ENCODE data around the gene LPO. TPM values are rescaled to one million over a fixed set of nuclear protein-coding genes. Genes with fewer than 3 reads are reported as not detected.

The LPO gene
- total RNA-seq, 1 experiment from 2014 or later = not detected

GRCh38 chr17:58281511-58282011 is 43.2 kb downstream of the LPO start:
- ChIA-PET CTCF (no interaction called here), POLR2A (ENCODE audit: unreplicated experiment) (no interaction called here)
- Histone ChIP-seq H3F3A (ENCODE audit: low read length, unreplicated experiment) (no peaks in the 10 kb centered on the region), H3K9me2 (replicated peaks; ENCODE audit: low read length) (no peaks in the 10 kb centered on the region), H3K27me3 (ENCODE audit: low read length) (peaks cover 4% of the 10 kb centered on the region; the same call in 1 of the 2 replicates), H3K9ac (ENCODE audit: low read length) (no peak overlapping the region), H3K4me3 (ENCODE audit: low read length) (no peak overlapping the region), H3K4me2 (ENCODE audit: low read length) (no peak overlapping the region), H3K36me3 (ENCODE audit: low read depth, low read length) (no peaks in the 10 kb centered on the region), H2AFZ (ENCODE audit: low read length) (no peak overlapping the region), H3K4me1 (ENCODE audit: insufficient read depth, low read length) (no peaks in the 10 kb centered on the region), H4K20me1 (ENCODE audit: low read length) (no peaks in the 10 kb centered on the region), H3K79me2 (ENCODE audit: low read length) (no peaks in the 10 kb centered on the region), H3K27ac (ENCODE audit: low read length) (no peak overlapping the region), H3K9me3 (ENCODE audit: low read length) (no peaks in the 10 kb centered on the region)
- no peak for DNase-seq
- no TSS peak for BruUV-seq (replicated peaks)
- intact Hi-C loops (cut with micrococcal nuclease) = no loop called here
- no peak for ATAC-seq
- TF ChIP-seq, protein P1, sequence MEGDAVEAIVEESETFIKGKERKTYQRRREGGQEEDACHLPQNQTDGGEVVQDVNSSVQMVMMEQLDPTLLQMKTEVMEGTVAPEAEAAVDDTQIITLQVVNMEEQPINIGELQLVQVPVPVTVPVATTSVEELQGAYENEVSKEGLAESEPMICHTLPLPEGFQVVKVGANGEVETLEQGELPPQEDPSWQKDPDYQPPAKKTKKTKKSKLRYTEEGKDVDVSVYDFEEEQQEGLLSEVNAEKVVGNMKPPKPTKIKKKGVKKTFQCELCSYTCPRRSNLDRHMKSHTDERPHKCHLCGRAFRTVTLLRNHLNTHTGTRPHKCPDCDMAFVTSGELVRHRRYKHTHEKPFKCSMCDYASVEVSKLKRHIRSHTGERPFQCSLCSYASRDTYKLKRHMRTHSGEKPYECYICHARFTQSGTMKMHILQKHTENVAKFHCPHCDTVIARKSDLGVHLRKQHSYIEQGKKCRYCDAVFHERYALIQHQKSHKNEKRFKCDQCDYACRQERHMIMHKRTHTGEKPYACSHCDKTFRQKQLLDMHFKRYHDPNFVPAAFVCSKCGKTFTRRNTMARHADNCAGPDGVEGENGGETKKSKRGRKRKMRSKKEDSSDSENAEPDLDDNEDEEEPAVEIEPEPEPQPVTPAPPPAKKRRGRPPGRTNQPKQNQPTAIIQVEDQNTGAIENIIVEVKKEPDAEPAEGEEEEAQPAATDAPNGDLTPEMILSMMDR (conservative IDR thresholded peaks at IDR 0.05; ENCODE audit: low read depth, low read length) = no peak
- TF ChIP-seq EZH2phosphoT487 (IDR thresholded peaks at IDR 0.05; ENCODE audit: borderline replicate concordance, low read length) (no peak), EZH2 (IDR thresholded peaks at IDR 0.05; ENCODE audit: low read length, unreplicated experiment) (no peak)

DNA sequence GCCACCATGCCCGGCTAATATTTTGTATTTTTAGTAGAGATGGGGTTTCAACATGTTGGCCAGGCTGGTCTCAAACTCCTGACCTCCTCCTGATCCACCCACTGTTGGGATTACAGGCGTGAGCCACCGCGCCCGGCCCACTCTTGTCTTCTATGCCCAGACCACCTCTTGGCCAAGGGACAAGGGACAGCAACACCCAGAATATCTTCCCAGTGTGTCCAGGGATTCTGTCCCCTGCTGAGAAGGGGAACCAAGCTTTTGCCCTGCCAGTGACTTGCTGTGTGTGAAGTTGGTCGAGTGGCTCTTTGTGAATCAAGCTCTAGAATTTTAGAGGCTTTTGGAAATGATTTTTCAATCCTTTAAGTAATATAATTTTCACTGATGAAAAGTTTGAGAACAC is 44.1 kb downstream of the LPO start:
- Histone ChIP-seq H3F3A (ENCODE audit: low read length, unreplicated experiment) (no peaks in the 10 kb centered on the region), H3K27me3 (ENCODE audit: low read length) (peaks cover 8% of the 10 kb centered on the region; the same call in 1 of the 2 replicates), H4K20me1 (ENCODE audit: low read length) (no peaks in the 10 kb centered on the region), H3K9me2 (replicated peaks; ENCODE audit: low read length) (no peaks in the 10 kb centered on the region), H2AFZ (ENCODE audit: low read length) (no peak overlapping the region), H3K79me2 (ENCODE audit: low read length) (no peaks in the 10 kb centered on the region), H3K4me1 (ENCODE audit: insufficient read depth, low read length) (no peaks in the 10 kb centered on the region), H3K9ac (ENCODE audit: low read length) (no peak overlapping the region), H3K9me3 (ENCODE audit: low read length) (no peaks in the 10 kb centered on the region), H3K4me2 (ENCODE audit: low read length) (no peak overlapping the region), H3K4me3 (ENCODE audit: low read length) (no peak overlapping the region), H3K27ac (ENCODE audit: low read length) (no peak overlapping the region), H3K36me3 (ENCODE audit: low read depth, low read length) (no peaks in the 10 kb centered on the region)
- BruUV-seq (replicated peaks) = no TSS peak
- no peak for ATAC-seq
- TF ChIP-seq EZH2 (IDR thresholded peaks at IDR 0.05; ENCODE audit: low read length, unreplicated experiment) = no peak
- no peak for TF ChIP-seq EZH2phosphoT487 (IDR thresholded peaks at IDR 0.05; ENCODE audit: borderline replicate concordance, low read length)
- intact Hi-C loops (cut with micrococcal nuclease) = no loop called here
- ChIA-PET CTCF (no interaction called here), POLR2A (ENCODE audit: unreplicated experiment) (interaction anchor here (0.6 kb wide), 1 partner anchor 8 kb away, joined by 7 read pairs; no protein-coding TSS in a partner anchor)
- no peak for DNase-seq

- Histone ChIP-seq H4K20me1 (ENCODE audit: low read length) (no peaks in the 10 kb centered on the region), H3K36me3 (ENCODE audit: low read depth, low read length) (no peaks in the 10 kb centered on the region), H3K9me2 (replicated peaks; ENCODE audit: low read length) (no peaks in the 10 kb centered on the region), H3K4me3 (ENCODE audit: low read length) (no peak overlapping the region), H3F3A (ENCODE audit: low read length, unreplicated experiment) (no peaks in the 10 kb centered on the region), H3K9me3 (ENCODE audit: low read length) (no peaks in the 10 kb centered on the region), H3K9ac (ENCODE audit: low read length) (no peak overlapping the region), H2AFZ (ENCODE audit: low read length) (no peak overlapping the region), H3K27me3 (ENCODE audit: low read length) (peaks cover 12% of the 10 kb centered on the region), H3K79me2 (ENCODE audit: low read length) (no peaks in the 10 kb centered on the region), H3K4me1 (ENCODE audit: insufficient read depth, low read length) (no peaks in the 10 kb centered on the region), H3K27ac (ENCODE audit: low read length) (no peak overlapping the region), H3K4me2 (ENCODE audit: low read length) (no peak overlapping the region)
- no peak for TF ChIP-seq EZH2 (IDR thresholded peaks at IDR 0.05; ENCODE audit: low read length, unreplicated experiment)
- no peak for TF ChIP-seq EZH2phosphoT487 (IDR thresholded peaks at IDR 0.05; ENCODE audit: borderline replicate concordance, low read length)
- TF ChIP-seq, protein P1 (conservative IDR thresholded peaks at IDR 0.05; ENCODE audit: low read depth, low read length) = no peak
- intact Hi-C loops (cut with micrococcal nuclease) = no loop called here
- ATAC-seq (no peak), DNase-seq (no peak)
- BruUV-seq (replicated peaks) = no TSS peak
- CTCF ChIA-PET = no interaction called here
- POLR2A ChIA-PET (ENCODE audit: unreplicated experiment) = no interaction called here
Measured at GRCh38 chr17:58283674-58284612, 45.6 kb downstream of the LPO start.

All from PC-3 (cell line).